SKM-1 treated with dmso at 0.1 percent for 144 hours (cell line): Measurements from ENCODE around the gene HMG20A.

ENCODE experiments used
- DNase-seq: peaks from one replicate; lab custom pipeline; 2025; ENCODE audit not compliant: unreplicated experiment; lab: John Stamatoyannopoulos, UW

The HMG20A gene

DNA sequence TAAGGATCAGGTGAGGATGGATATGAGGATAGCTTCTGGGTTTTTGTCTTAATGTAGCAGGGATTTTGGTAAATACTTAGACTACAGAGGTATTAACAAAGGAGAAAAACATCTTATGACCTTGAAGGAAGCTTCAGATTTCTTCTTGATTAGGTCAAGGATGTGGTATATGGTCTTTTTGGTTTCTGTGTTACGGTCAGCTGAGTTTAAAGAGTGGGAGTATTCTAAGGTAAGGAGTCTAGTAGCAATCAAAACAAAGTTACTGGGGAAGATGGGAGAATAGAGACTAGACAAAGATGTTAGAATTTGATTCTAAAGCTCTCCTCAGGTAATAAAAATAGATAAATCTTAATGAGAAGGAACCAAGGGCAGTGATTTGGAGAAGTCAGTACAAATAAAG, 6.2 kb downstream of the HMG20A start:
- DNase-seq, result no peak

DNA sequence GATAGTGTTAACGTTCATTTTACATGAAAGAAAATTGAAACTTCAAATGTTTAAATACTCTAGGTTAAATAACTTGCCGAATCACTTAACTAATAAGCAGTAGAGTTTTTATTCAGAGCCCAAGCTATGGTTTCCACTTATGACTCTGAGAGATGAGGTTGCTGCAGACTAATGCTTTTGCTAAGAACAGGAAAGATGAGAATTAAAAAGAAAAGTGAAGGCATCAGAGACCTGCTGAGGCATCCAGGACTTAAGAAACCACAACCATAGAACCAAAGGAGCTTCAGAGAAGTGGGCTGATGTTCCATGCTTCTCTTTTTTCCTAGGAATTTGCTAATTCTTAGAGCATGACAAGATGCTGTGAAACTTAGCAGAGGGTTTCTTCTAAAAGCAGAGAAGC, 9.5 kb downstream of the HMG20A start:
- no peak for DNase-seq

- no peak for DNase-seq
Measured at GRCh38 chr15:77430652-77431051, 10.0 kb downstream of the HMG20A start.

DNA sequence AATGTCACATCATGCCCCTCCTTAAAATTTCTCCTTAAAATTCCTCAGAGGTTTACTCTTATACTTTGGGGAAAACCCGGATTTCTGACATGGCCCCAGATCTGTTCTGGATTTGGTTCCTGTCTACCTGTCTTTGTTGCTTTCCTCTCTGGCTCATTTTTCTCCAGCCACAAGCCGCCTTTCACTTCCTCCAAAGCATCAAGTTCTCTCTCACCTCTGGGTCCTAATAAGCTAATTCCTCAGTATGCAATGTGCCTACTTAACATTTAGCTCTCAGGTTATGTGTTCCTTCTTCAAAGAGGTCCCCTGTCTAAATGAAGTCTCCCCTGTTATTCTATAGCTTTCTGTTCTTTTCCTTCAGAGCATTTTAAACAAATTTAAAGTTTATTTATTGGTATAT, 16.1 kb downstream of the HMG20A start:
- no peak for DNase-seq

- DNase-seq, result no peak
Measured at GRCh38 chr15:77437264-77437663, 16.6 kb downstream of the HMG20A start.

DNA sequence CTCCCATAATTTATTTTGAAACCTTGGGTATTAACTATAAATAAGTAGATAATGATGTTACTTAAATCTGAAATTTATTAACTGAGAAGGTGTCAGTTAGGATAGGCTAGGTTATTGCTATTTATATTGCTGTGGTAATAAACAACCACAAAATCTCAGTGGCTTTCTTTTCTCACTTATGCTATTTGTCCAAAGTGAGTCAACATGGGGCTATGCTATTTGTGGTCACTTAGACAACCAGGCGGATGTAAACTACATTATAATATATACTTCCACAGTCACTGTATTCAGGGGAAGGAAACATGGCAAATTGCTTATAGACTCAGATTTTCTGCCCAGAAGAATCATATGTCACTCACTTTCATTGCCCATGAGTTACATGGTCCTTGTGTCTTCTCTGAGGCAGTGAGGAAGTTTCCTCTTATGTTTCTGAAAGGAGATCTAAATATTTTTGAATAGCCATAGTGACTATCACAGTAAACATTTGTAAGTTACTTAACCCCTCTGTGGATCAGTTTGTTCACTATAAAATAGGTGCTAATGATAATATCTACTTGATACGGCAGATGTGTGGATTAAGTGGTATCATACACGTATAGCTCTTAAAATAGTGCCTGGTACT, 19.8 kb downstream of the HMG20A start:
- DNase-seq, result no peak

- DNase-seq, result no peak
Measured at GRCh38 chr15:77446840-77447390, 26.2 kb downstream of the HMG20A start.

DNA sequence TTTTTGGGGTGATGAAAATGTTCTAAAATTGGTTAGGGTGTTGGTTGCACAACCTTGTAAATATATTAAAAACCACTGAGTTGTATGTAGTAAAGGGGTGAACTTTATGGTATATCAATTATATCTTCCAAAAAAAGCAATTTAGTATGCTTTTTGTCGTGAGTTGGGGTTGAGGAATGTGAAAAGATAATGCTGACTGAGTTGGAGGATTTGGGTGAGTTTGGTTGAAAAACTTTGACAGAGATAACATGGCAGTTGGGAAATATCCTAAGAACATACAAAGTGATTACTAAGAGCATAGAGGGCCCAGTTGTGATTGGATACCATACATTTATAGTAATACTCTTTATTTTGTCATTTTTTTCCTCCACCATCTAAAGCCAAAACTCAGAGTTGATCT, 33.6 kb downstream of the HMG20A start:
- DNase-seq, result no peak

DNA sequence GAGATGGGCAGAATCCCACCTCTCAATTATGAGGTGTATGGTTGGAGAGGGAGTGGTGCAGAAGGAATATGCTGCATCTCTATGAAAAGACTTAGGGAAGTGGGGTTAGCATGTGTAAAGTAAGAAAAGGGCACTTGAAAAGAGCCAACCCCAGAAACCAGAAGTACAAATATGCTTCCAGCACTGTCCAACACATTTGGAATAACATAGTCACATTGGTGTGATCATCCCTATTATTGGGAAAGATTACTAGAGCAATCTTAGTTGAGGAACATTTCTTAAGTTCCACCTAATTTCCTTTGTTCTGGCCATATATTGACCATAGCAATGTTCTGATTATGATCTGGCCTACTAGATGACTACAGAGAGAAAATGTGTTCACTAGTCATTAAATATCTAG, 34.3 kb downstream of the HMG20A start:
- no peak for DNase-seq

DNA sequence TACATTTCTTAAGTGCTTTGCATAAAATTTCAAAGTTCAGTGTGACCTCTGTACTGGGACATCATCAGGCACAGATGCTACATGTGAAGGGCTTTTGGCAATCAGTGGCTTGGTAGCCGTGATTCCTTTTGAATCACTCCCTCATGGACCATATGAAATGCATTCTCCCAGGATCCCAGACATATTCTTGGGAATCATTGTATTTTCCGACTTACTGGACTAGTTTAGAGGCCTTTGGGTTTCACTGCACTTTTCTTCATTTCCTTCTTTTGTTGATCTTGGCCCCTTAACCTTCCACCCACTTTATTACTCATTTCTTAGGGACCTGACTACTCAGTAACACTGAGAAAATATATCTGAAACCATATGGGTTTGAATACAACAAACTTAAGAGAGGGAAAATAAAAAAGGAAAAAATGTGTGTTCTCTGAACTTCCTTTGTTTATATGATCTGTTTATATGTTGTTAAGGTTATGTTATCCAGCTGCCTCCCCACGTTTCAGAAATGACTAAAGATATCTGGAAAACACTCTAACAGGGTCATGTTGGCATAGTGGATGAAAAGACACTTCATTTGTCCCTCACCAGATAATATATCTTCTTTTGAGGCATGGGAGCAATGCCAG, 35.1 kb downstream of the HMG20A start:
- DNase-seq, result no peak

- no peak for DNase-seq
Measured at GRCh38 chr15:77456746-77457145, 36.1 kb downstream of the HMG20A start.

DNA sequence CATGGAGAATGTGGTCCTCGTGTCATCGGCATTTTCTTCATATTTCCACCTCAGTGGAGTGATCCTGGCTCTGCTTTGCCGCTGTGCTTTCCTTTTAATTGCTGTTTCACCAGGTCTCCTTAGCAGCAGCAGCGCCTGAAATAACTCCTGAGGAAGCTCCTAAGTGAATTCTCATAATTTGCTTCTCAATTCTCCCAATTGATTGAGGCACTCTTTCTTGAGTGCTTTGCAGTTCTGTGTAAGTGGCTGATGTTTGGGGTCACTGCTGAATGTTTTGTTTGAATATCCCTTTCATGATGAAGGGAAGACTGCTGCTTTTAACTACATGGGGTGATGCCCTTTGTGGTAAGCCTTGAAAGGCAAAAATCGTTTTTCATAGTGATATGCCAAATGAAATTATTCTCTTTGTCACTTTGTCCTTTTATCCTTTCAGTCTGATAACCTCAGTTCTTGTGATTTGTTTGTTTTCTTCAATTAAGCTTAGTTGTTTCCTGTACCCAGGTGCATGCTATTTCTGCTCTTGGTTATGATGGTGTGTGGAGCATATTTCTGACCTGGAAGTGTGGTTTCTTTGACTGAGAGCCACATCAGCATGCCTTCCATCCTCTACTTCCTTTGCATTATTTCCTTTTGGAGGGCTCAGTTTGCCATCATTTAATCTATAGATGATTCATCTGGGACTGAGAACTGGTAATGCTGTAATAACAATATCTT, 36.7 kb downstream of the HMG20A start:
- no peak for DNase-seq

DNA sequence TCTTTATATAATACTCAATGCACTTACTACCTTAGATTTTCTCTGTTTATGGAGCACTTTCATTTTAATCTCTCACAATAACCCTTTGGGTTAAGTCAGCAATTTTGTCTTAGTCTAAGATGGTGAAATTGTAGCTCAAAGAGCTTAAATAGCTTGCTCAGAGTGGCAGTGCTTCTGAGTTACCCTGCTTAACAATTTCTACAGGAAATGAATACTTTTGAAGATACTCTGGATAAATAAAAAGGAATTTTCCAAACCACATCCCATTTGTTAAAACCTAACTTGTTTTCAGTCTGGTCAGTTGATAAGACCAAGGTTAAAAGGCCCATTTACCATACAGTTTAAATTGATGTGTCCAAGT, 37.2 kb downstream of the HMG20A start:
- no peak for DNase-seq

DNA sequence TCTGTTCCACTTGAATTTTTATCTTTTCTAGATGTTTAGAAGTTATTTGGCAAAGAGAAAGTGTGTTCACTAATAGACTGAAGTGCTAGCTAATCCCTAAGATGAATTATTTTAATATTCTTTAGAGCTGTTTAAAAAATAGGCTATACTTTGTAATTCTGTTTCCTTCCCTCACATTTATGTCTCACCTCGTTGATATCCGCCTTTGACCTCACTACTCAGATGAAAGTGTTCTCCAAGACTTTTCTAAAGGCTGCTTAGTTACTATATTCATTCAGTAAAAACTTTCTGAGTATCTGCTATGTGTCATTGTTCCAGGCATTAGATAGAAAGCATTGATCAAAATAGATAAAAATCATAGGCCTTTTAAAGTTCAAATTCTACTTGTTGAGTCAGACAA, 38.3 kb downstream of the HMG20A start:
- no peak for DNase-seq

DNA sequence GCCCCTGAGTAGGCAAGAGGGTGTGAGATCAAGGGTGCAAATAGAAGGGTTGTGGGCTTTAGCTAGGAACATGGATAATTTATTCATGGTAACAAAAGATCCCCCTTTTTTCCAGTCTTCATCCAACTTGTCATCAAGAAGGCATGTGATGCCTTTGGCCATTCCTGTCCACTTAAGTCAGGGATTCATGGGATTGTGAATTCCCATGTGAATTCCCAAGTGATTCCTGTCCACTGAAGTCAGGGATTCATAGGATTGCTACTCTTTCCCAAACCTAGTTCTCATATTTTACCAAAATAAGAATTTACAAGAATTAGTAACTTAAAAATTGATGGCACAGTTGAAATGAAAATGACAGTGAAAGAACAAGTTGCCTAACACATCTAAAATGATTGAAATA, 40.8 kb downstream of the HMG20A start:
- no peak for DNase-seq

GRCh38 chr15:77464129-77464865, 43.6 kb downstream of the HMG20A start:
- DNase-seq, result no peak

DNA sequence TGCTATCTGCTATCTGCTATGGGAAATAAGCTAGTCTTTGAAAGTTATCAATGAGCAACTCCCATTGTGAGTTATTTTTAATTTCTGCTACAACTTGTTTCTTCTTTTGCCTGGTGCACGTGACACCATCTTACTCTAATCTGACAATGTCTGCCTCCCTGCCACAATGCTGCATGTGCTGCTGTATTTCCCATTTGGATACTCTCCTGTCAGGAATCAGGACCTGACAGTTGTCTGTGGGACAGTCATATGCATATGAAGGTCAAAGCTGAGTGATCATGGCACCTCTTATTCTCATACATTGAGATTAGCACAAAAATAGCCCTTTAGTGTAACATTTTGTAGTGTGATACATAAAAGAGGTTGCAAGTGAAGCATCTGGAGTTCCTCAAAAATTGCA, 45.8 kb downstream of the HMG20A start:
- no peak for DNase-seq

- DNase-seq, result no peak
Measured at GRCh38 chr15:77468896-77469295, 48.2 kb downstream of the HMG20A start.

DNA sequence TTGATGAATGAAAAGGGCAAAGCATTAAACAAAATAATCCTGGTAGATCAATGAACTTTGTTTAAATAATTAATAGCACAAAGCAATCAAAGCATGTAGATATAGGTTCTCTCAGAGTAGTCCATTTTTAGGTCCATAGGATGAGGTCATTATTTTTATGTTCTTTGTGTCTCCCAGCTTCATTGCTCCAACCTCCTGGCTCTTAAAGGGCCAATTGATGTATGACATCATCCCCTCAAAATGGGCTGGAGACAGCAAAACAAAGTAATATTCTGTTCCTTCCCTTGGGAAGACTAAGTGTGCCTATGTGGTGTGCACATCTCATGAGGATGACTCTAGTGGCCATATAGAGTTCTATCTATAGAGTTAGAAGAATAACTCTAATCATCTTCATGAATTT, 49.5 kb downstream of the HMG20A start:
- no peak for DNase-seq

DNA sequence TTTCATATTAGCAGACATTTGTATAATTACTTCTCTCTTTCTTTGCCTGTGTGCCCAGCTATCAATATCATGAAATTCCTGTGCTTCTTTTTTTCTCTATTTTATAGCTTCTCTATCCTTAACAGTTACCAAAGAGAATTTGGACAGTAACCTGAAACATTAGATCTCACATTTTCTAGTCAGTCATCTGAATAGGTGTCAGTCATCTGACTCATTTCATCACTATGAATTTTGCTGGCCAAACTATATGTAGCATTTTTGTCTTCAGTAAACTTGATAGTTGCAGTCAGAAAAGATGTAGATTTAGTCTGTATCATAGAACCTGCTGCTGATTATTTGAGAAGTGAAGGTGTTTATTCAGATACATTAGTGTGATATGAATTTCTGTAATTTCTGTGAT, 52.6 kb downstream of the HMG20A start:
- DNase-seq, result no peak

- no peak for DNase-seq
Measured at GRCh38 chr15:77474310-77474988, 53.8 kb downstream of the HMG20A start.
